HL-60 (cell line): ENCODE measurements around the gene C3.
"Not testable (repeated sequence)": the region's sequence is repeated elsewhere in the genome, so short reads cannot be mapped to it uniquely, and the experiment has no call there.

Experiments
- DNase-seq, 2 experiments: peaks; one replicate each; pipeline ENCODE4 v3.0.0-alpha.2; 2010 to 2020; ENCODE audit warnings: low read depth in 1 of 2, low spot score in 1 of 2
- H3K27ac ChIP-seq: fragments of 250-450 bp; sonication (Bioruptor Pico); replicated peaks from 2 replicates; pipeline ENCODE4 v1.5.1; 2020; ENCODE audit warnings: mild to moderate bottlenecking, moderate library complexity
- H3K27me3 ChIP-seq: fragments of 250-450 bp; sonication (Bioruptor Pico); 2 replicates; pipeline ENCODE4 v1.5.1; 2021; ENCODE audit warnings: mild to moderate bottlenecking, moderate library complexity; ENCODE audit not compliant: insufficient read depth, poor library complexity, severe bottlenecking
- H3K4me3 ChIP-seq: replicated peaks from 2 replicates; pipeline ENCODE4 v1.5.1; 2011; ENCODE audit warnings: mild to moderate bottlenecking, control low read depth, low read length; ENCODE audit not compliant: insufficient read depth
- GABPA ChIP-seq: IDR thresholded peaks from 2 replicates; pipeline ENCODE4 v1.6.1; 2012; ENCODE audit warnings: low read depth
- POLR2AphosphoS5 ChIP-seq: IDR thresholded peaks from 2 replicates; pipeline ENCODE4 v1.6.1; 2012; ENCODE audit warnings: low read depth
- SPI1 ChIP-seq: IDR thresholded peaks from 2 replicates; pipeline ENCODE4 v1.6.1; 2012; ENCODE audit warnings: low read depth, mild to moderate bottlenecking, borderline replicate concordance
- TF ChIP-seq, protein P1 (sequence below): IDR thresholded peaks from one replicate; pipeline ENCODE4 v1.5.1; 2011; ENCODE audit warnings: low read length, control low read depth, inconsistent platforms; ENCODE audit not compliant: insufficient read depth
- TF ChIP-seq, protein P2 (sequence below): IDR thresholded peaks from 2 replicates; pipeline ENCODE4 v1.6.1; 2012; ENCODE audit warnings: low read depth; ENCODE audit not compliant: insufficient replicate concordance

Gene C3

DNA sequence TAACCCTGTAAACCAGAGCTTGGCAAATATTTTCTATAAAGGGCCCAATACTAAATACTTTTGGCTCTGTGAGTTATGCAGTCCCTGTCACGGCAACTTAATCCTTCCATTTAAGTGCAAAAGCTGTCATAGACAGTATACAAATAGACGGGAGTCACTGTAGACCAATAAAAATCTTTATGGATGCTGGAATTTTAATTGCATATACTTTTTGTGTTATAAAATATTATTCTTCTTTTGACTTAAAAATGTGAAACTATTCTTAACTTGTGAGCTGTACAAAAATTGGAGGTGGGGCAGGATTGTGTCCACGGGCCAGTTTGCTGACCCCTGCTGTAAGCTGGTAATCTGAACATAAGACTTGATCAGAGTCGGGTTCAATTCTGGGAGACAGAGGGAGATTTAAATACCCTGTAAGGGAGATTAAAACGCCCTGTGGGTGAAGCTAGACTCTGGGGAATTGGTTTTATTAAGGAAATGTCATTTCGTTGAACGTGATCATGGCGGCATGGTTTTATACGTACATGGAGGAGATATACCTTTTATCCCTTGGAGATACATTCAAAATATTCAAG lies 72.2 kb downstream of the C3 start:
- no peak overlapping the region for H3K27ac ChIP-seq
- no peak for DNase-seq
- TF ChIP-seq GABPA (no peak), SPI1 (no peak), POLR2AphosphoS5 (no peak)
- TF ChIP-seq, protein P1, sequence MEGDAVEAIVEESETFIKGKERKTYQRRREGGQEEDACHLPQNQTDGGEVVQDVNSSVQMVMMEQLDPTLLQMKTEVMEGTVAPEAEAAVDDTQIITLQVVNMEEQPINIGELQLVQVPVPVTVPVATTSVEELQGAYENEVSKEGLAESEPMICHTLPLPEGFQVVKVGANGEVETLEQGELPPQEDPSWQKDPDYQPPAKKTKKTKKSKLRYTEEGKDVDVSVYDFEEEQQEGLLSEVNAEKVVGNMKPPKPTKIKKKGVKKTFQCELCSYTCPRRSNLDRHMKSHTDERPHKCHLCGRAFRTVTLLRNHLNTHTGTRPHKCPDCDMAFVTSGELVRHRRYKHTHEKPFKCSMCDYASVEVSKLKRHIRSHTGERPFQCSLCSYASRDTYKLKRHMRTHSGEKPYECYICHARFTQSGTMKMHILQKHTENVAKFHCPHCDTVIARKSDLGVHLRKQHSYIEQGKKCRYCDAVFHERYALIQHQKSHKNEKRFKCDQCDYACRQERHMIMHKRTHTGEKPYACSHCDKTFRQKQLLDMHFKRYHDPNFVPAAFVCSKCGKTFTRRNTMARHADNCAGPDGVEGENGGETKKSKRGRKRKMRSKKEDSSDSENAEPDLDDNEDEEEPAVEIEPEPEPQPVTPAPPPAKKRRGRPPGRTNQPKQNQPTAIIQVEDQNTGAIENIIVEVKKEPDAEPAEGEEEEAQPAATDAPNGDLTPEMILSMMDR = no peak
- TF ChIP-seq, protein P2, sequence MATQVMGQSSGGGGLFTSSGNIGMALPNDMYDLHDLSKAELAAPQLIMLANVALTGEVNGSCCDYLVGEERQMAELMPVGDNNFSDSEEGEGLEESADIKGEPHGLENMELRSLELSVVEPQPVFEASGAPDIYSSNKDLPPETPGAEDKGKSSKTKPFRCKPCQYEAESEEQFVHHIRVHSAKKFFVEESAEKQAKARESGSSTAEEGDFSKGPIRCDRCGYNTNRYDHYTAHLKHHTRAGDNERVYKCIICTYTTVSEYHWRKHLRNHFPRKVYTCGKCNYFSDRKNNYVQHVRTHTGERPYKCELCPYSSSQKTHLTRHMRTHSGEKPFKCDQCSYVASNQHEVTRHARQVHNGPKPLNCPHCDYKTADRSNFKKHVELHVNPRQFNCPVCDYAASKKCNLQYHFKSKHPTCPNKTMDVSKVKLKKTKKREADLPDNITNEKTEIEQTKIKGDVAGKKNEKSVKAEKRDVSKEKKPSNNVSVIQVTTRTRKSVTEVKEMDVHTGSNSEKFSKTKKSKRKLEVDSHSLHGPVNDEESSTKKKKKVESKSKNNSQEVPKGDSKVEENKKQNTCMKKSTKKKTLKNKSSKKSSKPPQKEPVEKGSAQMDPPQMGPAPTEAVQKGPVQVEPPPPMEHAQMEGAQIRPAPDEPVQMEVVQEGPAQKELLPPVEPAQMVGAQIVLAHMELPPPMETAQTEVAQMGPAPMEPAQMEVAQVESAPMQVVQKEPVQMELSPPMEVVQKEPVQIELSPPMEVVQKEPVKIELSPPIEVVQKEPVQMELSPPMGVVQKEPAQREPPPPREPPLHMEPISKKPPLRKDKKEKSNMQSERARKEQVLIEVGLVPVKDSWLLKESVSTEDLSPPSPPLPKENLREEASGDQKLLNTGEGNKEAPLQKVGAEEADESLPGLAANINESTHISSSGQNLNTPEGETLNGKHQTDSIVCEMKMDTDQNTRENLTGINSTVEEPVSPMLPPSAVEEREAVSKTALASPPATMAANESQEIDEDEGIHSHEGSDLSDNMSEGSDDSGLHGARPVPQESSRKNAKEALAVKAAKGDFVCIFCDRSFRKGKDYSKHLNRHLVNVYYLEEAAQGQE = no peak
- H3K27me3 ChIP-seq = no peaks in the 10 kb centered on the region
- H3K4me3 ChIP-seq = no peak overlapping the region

DNA sequence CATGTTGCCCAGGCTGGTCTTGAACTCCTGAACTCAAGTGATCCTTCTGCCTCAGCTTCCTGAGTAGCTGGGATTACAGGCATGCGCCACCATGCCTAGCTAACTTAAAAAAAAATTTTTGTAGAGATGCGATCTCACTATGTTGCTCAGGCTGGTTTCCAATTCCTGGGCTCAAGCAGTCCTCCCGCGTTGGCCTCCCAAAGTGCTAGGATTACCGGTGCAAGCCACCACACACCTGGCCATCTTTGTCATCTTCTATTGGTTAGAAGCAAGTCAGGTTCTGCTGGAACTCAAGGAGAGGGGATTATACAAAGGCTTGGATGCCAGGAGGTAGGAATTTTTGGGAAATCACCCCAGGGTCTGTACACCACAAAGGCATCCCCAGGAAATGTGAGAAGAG lies 75.7 kb downstream of the C3 start:
- Histone ChIP-seq H3K27ac (no peak overlapping the region), H3K4me3 (no peak overlapping the region), H3K27me3 (no peaks in the 10 kb centered on the region)
- DNase-seq = no peak
- TF ChIP-seq SPI1 = no peak
- no peak for TF ChIP-seq GABPA
- TF ChIP-seq POLR2AphosphoS5 = no peak
- TF ChIP-seq, protein P2 = no peak
- TF ChIP-seq, protein P1 = no peak

DNA sequence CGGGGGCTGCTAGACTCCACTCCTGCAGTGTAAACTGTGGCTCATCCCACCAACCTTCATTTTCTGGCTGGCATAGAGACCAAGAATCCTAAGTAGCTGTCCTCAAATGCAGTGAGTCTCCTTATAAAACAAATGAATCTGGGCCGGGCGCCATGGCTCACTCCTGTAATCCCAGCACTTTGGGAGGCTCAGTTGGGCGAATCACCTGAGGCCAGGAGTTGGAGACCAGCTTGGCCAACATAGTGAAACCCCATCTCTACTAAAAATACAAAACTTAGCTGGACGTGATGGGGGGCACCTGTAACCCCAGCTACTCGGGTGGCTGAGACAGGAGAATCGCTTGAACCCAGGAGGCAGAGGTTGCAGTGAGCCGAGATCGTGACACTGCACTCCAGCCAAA lies 80.1 kb downstream of the C3 start:
- not testable (repeated sequence) for H3K27ac ChIP-seq, H3K4me3 ChIP-seq, H3K27me3 ChIP-seq, DNase-seq

DNA sequence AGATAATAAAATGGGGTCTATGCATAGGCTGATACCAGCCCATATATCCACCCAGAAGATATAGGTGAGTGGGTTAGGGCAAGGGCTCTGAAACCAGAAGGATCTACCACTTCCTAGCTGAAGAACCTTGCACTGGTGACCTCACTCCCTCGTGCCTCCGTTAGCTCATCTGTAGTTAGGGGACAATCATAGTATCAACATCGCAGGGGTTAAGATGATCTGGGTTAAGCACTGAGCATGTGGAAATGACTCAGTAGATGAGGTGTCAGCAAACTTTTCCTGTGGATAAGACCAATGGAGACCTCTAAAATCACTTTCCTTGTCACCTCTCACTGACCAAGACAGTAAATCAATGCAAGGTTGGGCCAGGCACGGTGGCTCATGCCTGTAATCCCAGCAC lies 81.0 kb downstream of the C3 start:
- H3K27me3 ChIP-seq = no peaks in the 10 kb centered on the region
- H3K27ac ChIP-seq = no peak overlapping the region
- no peak for DNase-seq
- no peak overlapping the region for H3K4me3 ChIP-seq
- no peak for TF ChIP-seq POLR2AphosphoS5
- TF ChIP-seq SPI1 = no peak
- TF ChIP-seq, protein P2 = no peak
- no peak for TF ChIP-seq GABPA
- TF ChIP-seq, protein P1 = no peak

DNA sequence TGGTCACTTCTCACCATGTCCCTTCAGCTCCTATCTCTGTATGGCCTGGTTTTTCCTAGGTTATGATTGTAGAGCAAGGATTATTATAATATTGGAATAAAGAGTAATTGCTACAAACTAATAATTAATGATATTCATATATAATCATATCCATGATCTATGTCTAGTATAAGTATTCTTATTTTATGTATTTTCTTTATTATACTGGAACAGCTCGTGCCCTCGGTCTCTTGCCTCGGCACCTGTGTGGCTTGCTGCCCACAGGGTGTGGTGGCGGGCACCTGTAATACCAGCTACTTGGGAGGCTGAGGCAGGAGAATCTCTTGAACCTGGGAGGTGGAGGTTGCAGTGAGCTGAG lies 87.0 kb downstream of the C3 start:
- H3K4me3 ChIP-seq, DNase-seq, H3K27me3 ChIP-seq, H3K27ac ChIP-seq: not testable (repeated sequence)
